Measurements from ENCODE around the gene SPATA22.
"Not testable (repeated sequence)": the region's sequence is repeated elsewhere in the genome, so short reads cannot be mapped to it uniquely, and the experiment has no call there.

DNA sequence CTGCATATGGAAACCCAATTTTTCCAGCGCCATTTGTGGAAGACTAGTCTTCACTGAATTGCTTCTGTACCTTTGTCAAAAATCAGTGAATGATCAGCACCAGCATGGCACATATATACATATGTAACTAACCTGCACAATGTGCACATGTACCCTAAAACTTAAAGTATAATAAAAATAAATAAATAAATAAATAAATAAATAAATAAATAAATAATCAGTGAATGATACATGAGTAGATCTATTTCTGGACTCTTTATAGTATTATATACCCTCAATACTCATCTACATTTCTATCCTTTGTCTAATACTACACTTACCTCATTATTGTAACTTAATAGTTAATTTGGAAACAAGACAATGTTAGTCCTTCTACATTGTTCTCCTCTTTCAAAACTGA lies 67.8 kb downstream of the SPATA22 start:
- TF ChIP-seq, protein P1, sequence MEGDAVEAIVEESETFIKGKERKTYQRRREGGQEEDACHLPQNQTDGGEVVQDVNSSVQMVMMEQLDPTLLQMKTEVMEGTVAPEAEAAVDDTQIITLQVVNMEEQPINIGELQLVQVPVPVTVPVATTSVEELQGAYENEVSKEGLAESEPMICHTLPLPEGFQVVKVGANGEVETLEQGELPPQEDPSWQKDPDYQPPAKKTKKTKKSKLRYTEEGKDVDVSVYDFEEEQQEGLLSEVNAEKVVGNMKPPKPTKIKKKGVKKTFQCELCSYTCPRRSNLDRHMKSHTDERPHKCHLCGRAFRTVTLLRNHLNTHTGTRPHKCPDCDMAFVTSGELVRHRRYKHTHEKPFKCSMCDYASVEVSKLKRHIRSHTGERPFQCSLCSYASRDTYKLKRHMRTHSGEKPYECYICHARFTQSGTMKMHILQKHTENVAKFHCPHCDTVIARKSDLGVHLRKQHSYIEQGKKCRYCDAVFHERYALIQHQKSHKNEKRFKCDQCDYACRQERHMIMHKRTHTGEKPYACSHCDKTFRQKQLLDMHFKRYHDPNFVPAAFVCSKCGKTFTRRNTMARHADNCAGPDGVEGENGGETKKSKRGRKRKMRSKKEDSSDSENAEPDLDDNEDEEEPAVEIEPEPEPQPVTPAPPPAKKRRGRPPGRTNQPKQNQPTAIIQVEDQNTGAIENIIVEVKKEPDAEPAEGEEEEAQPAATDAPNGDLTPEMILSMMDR (conservative IDR thresholded peaks at IDR 0.05; ENCODE audit: low read depth, low read length): not testable (repeated sequence)
- TF ChIP-seq EZH2 (IDR thresholded peaks at IDR 0.05; ENCODE audit: borderline replicate concordance, low read depth, low read length, poor library complexity, severe bottlenecking): not testable (repeated sequence)
